Left lung (tissue), 10 donors: ENCODE data around the gene ZC3H7B. TPM values are rescaled to one million over a fixed set of nuclear protein-coding genes. Genes with fewer than 3 reads are reported as not detected.

ENCODE experiments used
- ATAC-seq: fragments of 200-7000 bp; cut with Tn5 transposase; one replicate; pipeline ENCODE4 v1.9.1; 2020; ENCODE audit warnings: moderate library complexity
- DNase-seq, 4 donors: peaks; one replicate each; pipeline ENCODE4 v3.0.0-alpha.2; 2013 to 2020
- H3K27ac ChIP-seq, 2 donors: fragments of 200-600 bp; sonication (generic) in 1 of 2; one replicate each; pipeline versions ENCODE4 v1.5.0 to v1.8.0; 2020 to 2021
- H3K27me3 ChIP-seq, 2 donors: fragments of 200-600 bp; sonication (generic) in 1 of 2; one replicate each; pipeline versions ENCODE4 v1.5.0 to v1.8.0; 2020 to 2021
- H3K36me3 ChIP-seq, 2 donors: fragments of 200-600 bp; sonication (generic) in 1 of 2; one replicate each; pipeline versions ENCODE4 v1.5.0 to v1.8.0; 2020 to 2021
- H3K4me1 ChIP-seq, 2 donors: fragments of 200-600 bp; one replicate each; pipeline ENCODE4 v1.8.0; 2021
- H3K4me3 ChIP-seq, 2 donors: fragments of 200-600 bp; sonication (generic) in 1 of 2; one replicate each; pipeline versions ENCODE4 v1.5.0 to v1.8.0; 2020 to 2021; ENCODE audit warnings: mild to moderate bottlenecking in 1 of 2
- H3K9me3 ChIP-seq, 2 donors: fragments of 200-600 bp; sonication (generic) in 1 of 2; one replicate each; pipeline versions ENCODE4 v1.5.0 to v1.8.0; 2020 to 2021
- intact Hi-C, 2 donors: fragments of 100-400 bp; cut with DNase I; formaldehyde crosslinking; loops; one replicate each; pipeline versions ENCODE4 v1.11.2 to v1.14.2; 2022
- polyA plus RNA-seq, 6 donors: library from polyadenylated mRNA; unstranded; fragments of 120-200 nt; gene quantifications; one replicate each; pipeline ENCODE4 v1.2.1, GENCODE V29; 2013; ENCODE audit not compliant: insufficient read length in 6 of 6
- total RNA-seq, 2 donors: library from RNA; stranded (reverse); fragmentation: NEBNext Ultra II Directional; extraction: Animal tissue kit (Norgen Biotek cat#: 25700); gene quantifications; one replicate each; pipeline ENCODE4 v1.2.1, GENCODE V29; 2021
- TF ChIP-seq, protein P1 (sequence below), 2 donors: fragments of 200-600 bp; sonication (generic) in 1 of 2; IDR thresholded peaks; one replicate each; pipeline versions ENCODE4 v1.5.0 to v1.8.0; 2021; ENCODE audit warnings: antibody characterized with exemption in 2 of 2
- donor health status: DM: no; HTN: yes; CAD: no.
- donor health status: DM: no; HTN: no; CAD: no.

ZC3H7B gene
- total and polyA plus RNA-seq, 8 donors = 50.4 to 84.1 (median 69.1) TPM

DNA sequence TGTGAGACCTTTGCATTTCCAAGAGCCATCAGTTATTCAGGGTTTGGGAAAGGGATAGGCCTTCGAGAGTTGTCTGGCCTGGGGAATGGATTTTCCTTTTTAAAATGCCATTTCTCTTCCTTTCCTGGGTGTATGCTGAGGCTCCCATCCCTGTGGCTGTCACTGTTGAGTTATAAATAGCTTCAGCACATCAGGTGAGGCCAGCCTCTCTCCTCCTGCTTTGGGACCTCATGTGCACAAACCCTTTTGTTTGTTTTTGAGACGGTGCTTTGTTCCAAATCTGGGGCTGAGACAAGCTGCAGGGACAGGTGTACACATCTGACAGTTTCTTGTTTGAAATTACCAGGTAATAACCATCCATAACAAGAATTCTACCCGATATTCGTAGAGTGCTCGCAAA, 81.8 kb downstream of the ZC3H7B start:
- Histone ChIP-seq H3K27me3 (no peaks in the 10 kb centered on the region), H3K27ac (peak overlapping the region in 1 of 2 donors; percentile 92), H3K4me1 (peaks cover 0 to 24% of the 10 kb centered on the region in 2 donors), H3K9me3 (no peaks in the 10 kb centered on the region), H3K36me3 (peaks cover 0 to 9% of the 10 kb centered on the region in 2 donors), H3K4me3 (peak overlapping the region; percentile 80 to 81)
- intact Hi-C loops = no loop called here
- TF ChIP-seq, protein P1, sequence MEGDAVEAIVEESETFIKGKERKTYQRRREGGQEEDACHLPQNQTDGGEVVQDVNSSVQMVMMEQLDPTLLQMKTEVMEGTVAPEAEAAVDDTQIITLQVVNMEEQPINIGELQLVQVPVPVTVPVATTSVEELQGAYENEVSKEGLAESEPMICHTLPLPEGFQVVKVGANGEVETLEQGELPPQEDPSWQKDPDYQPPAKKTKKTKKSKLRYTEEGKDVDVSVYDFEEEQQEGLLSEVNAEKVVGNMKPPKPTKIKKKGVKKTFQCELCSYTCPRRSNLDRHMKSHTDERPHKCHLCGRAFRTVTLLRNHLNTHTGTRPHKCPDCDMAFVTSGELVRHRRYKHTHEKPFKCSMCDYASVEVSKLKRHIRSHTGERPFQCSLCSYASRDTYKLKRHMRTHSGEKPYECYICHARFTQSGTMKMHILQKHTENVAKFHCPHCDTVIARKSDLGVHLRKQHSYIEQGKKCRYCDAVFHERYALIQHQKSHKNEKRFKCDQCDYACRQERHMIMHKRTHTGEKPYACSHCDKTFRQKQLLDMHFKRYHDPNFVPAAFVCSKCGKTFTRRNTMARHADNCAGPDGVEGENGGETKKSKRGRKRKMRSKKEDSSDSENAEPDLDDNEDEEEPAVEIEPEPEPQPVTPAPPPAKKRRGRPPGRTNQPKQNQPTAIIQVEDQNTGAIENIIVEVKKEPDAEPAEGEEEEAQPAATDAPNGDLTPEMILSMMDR (IDR thresholded peaks at IDR 0.05) = no peak
- DNase-seq (no peak), ATAC-seq (no peak)

DNA sequence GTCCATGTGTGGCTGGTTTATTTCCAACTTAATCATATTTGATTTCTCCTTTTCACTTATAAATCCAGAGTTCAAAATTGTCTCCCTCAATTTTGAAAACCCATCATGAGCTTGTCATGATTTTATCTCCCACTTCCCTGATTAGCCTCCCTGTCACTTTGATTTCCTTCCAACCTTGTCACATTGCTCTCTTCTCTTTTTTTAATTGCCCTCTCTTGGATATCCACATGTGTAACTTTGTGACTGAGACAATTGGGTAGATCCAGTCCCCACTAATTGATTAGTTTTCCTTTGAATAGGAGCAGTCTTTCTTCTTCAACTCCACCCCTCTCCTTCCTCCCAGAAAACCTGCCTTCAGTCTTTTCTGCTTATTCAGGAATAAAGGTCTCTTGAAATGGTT, 82.8 kb downstream of the ZC3H7B start:
- Histone ChIP-seq H3K4me3 (no peak overlapping the region), H3K9me3 (no peaks in the 10 kb centered on the region), H3K4me1 (peaks cover 0 to 24% of the 10 kb centered on the region in 2 donors), H3K36me3 (peaks cover 0 to 19% of the 10 kb centered on the region in 2 donors), H3K27me3 (no peaks in the 10 kb centered on the region), H3K27ac (peak overlapping the region in 1 of 2 donors; percentile 8)
- intact Hi-C loops = no loop called here
- TF ChIP-seq, protein P1 (IDR thresholded peaks at IDR 0.05) = no peak
- DNase-seq = no peak
- ATAC-seq = no peak

DNA sequence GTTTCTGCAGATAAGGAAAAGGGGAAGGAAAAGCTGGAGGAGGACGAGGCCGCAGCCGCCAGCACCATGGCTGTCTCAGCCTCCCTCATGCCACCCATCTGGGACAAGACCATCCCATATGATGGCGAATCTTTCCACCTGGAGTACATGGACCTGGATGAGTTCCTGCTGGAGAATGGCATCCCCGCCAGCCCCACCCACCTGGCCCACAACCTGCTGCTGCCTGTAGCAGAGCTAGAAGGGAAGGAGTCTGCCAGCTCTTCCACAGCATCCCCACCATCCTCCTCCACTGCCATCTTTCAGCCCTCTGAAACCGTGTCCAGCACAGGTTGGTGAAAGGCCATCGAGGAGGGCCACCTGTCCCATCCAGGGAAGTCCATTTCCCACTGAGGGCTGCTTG, 86.0 kb downstream of the ZC3H7B start:
- Histone ChIP-seq H3K9me3 (no peaks in the 10 kb centered on the region), H3K4me1 (peaks cover 0 to 9% of the 10 kb centered on the region in 2 donors), H3K27me3 (no peaks in the 10 kb centered on the region), H3K27ac (no peak overlapping the region), H3K4me3 (no peak overlapping the region), H3K36me3 (peaks cover 0 to 35% of the 10 kb centered on the region in 2 donors)
- ATAC-seq (no peak), DNase-seq (no peak)
- intact Hi-C loops = no loop called here
- TF ChIP-seq, protein P1 (IDR thresholded peaks at IDR 0.05) = no peak

GRCh38 chr22:41394012-41394356, 92.7 kb downstream of the ZC3H7B start:
- TF ChIP-seq, protein P1 (IDR thresholded peaks at IDR 0.05) = no peak
- no peak for ATAC-seq
- peaks cover 0 to 64% of the 10 kb centered on the region in 2 donors for H3K36me3 ChIP-seq
- no peaks in the 10 kb centered on the region for H3K27me3 ChIP-seq
- intact Hi-C loops = no loop called here
- no peak overlapping the region for H3K4me3 ChIP-seq
- H3K9me3 ChIP-seq = no peaks in the 10 kb centered on the region
- no peak overlapping the region for H3K27ac ChIP-seq
- DNase-seq = no peak
- peaks cover 0 to 5% of the 10 kb centered on the region in 2 donors for H3K4me1 ChIP-seq

DNA sequence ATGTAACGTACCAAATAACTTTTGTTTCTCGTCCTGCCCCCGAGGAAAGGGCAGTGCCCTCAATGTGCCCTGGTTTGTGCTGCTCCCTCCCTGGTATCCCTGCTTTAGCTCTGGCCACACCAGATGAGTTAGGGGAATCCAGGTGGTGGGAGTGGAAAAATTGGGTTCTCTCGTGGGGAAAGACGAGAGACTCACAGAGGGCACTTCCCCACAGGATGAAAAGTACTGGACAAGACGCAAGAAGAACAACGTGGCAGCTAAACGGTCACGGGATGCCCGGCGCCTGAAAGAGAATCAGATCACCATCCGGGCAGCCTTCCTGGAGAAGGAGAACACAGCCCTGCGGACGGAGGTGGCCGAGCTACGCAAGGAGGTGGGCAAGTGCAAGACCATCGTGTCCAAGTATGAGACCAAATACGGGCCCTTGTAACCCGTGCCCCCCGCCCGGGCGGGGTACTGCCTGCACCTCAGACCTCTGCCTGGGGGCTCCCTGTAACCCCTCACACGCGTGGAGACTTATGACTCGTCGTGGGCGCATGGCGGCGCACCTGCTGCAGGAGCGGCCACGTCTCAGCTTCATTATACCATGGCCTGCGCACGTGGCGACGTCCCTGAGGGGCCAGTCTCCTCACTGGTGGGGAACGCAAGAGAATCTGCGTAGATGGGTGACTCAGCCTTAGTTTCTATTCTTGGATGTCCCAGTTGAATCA, 94.4 kb downstream of the ZC3H7B start:
- Histone ChIP-seq H3K27me3 (no peaks in the 10 kb centered on the region), H3K9me3 (no peaks in the 10 kb centered on the region), H3K4me1 (peaks cover 0 to 5% of the 10 kb centered on the region in 2 donors), H3K4me3 (no peak overlapping the region), H3K27ac (no peak overlapping the region), H3K36me3 (peaks cover 0 to 49% of the 10 kb centered on the region in 2 donors)
- intact Hi-C loops = no loop called here
- TF ChIP-seq, protein P1 (IDR thresholded peaks at IDR 0.05) = no peak
- DNase-seq (no peak), ATAC-seq (no peak)
